Measurements from ENCODE around the gene VCP. TPM values are rescaled to one million over a fixed set of nuclear protein-coding genes. Genes with fewer than 3 reads are reported as not detected.

Gene VCP
- total and polyA plus RNA-seq, 2 donors (not counting 1 experiment from before 2014, with no cell fraction given): 93.0 to 178 TPM

GRCh38 chr9:35029241-35029640 lies 43.2 kb downstream of the VCP start:
- Histone ChIP-seq H3K9me3 (ENCODE audit: control extremely low read depth in 1 of 3, control insufficient read depth in 2 of 3, insufficient read depth in 1 of 3, low read length in 2 of 3) (no peaks in the 10 kb centered on the region), H4K20me1 (ENCODE audit: control insufficient read depth, insufficient read depth, low read length, poor library complexity, severe bottlenecking) (no peaks in the 10 kb centered on the region), H3K36me3 (replicated peaks in 1 of 2; ENCODE audit: control extremely low read depth in 1 of 2, control insufficient read depth in 1 of 2, extremely low read depth in 1 of 2, insufficient read depth in 2 of 2, low read length in 1 of 2) (peaks cover 0 to 2% of the 10 kb centered on the region in 2 experiments), H3K4me2 (replicated peaks; ENCODE audit: low read depth, low read length, poor library complexity, severe bottlenecking) (no peak overlapping the region), H3K4me1 (ENCODE audit: control insufficient read depth in 2 of 2, insufficient read depth in 2 of 2, low read length in 2 of 2) (no peaks in the 10 kb centered on the region), H3K27me3 (replicated peaks in 1 of 4; ENCODE audit: control extremely low read depth in 1 of 4, control insufficient read depth in 3 of 4, insufficient read depth in 4 of 4, low read length in 3 of 4) (no peaks in the 10 kb centered on the region), H3K27ac (ENCODE audit: low read length in 2 of 2) (no peak overlapping the region), H3K9ac (ENCODE audit: low read length) (no peak overlapping the region), H3K79me2 (ENCODE audit: control insufficient read depth, insufficient read depth, low read length) (no peaks in the 10 kb centered on the region), H2AFZ (ENCODE audit: insufficient read depth, low read depth, low read length, poor library complexity, severe bottlenecking) (no peak overlapping the region), H3K4me3 (ENCODE audit: control extremely low read depth in 1 of 5, extremely low read depth in 1 of 5, insufficient read depth in 1 of 5, low read depth in 2 of 5, low read length in 4 of 5) (no peak overlapping the region)
- intact Hi-C loops (cut with micrococcal nuclease): no loop called here
- 88% methylated on average over 2 of the region's 4 CpGs for WGBS (ENCODE audit: insufficient coverage)
- ChIA-PET CTCF (interaction anchor here (0.6 to 1.5 kb wide), 2 partner anchors 9 to 44 kb away, joined by 3 to 6 read pairs; no protein-coding TSS in a partner anchor), POLR2A (no interaction called here)
- Mint-ChIP-seq H3K4me3 (no peak overlapping the region), H3K27me3 (no peaks in the 10 kb centered on the region), H3K9me3 (ENCODE audit: insufficient read depth) (no peaks in the 10 kb centered on the region), H3K4me1 (peaks cover 5% of the 10 kb centered on the region), H3K27ac (no peak overlapping the region)
- ATAC-seq (ENCODE audit: low read depth) (no peak), DNase-seq (no peak)
- TF ChIP-seq, protein P1, sequence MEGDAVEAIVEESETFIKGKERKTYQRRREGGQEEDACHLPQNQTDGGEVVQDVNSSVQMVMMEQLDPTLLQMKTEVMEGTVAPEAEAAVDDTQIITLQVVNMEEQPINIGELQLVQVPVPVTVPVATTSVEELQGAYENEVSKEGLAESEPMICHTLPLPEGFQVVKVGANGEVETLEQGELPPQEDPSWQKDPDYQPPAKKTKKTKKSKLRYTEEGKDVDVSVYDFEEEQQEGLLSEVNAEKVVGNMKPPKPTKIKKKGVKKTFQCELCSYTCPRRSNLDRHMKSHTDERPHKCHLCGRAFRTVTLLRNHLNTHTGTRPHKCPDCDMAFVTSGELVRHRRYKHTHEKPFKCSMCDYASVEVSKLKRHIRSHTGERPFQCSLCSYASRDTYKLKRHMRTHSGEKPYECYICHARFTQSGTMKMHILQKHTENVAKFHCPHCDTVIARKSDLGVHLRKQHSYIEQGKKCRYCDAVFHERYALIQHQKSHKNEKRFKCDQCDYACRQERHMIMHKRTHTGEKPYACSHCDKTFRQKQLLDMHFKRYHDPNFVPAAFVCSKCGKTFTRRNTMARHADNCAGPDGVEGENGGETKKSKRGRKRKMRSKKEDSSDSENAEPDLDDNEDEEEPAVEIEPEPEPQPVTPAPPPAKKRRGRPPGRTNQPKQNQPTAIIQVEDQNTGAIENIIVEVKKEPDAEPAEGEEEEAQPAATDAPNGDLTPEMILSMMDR (IDR thresholded peaks at IDR 0.05): no peak
- no peak for TF ChIP-seq EZH2 (IDR thresholded peaks at IDR 0.05; ENCODE audit: borderline replicate concordance, insufficient read depth, low read depth, low read length, poor library complexity, severe bottlenecking)

- intact Hi-C loops (cut with micrococcal nuclease): no loop called here
- Mint-ChIP-seq H3K4me1 (peaks cover 9% of the 10 kb centered on the region), H3K27me3 (no peaks in the 10 kb centered on the region), H3K27ac (no peak overlapping the region), H3K9me3 (ENCODE audit: insufficient read depth) (no peaks in the 10 kb centered on the region), H3K4me3 (no peak overlapping the region)
- Histone ChIP-seq H2AFZ (ENCODE audit: insufficient read depth, low read depth, low read length, poor library complexity, severe bottlenecking) (no peak overlapping the region), H3K36me3 (replicated peaks in 1 of 2; ENCODE audit: control extremely low read depth in 1 of 2, control insufficient read depth in 1 of 2, extremely low read depth in 1 of 2, insufficient read depth in 2 of 2, low read length in 1 of 2) (peaks cover 0 to 2% of the 10 kb centered on the region in 2 experiments), H4K20me1 (ENCODE audit: control insufficient read depth, insufficient read depth, low read length, poor library complexity, severe bottlenecking) (no peaks in the 10 kb centered on the region), H3K79me2 (ENCODE audit: control insufficient read depth, insufficient read depth, low read length) (no peaks in the 10 kb centered on the region), H3K9me3 (ENCODE audit: control extremely low read depth in 1 of 3, control insufficient read depth in 2 of 3, insufficient read depth in 1 of 3, low read length in 2 of 3) (no peaks in the 10 kb centered on the region), H3K9ac (ENCODE audit: low read length) (no peak overlapping the region), H3K4me2 (replicated peaks; ENCODE audit: low read depth, low read length, poor library complexity, severe bottlenecking) (no peak overlapping the region), H3K4me1 (ENCODE audit: control insufficient read depth in 2 of 2, insufficient read depth in 2 of 2, low read length in 2 of 2) (peaks cover 3 to 4% of the 10 kb centered on the region in 2 donors), H3K27me3 (replicated peaks in 1 of 4; ENCODE audit: control extremely low read depth in 1 of 4, control insufficient read depth in 3 of 4, insufficient read depth in 4 of 4, low read length in 3 of 4) (no peaks in the 10 kb centered on the region), H3K27ac (ENCODE audit: low read length in 2 of 2) (no peak overlapping the region), H3K4me3 (ENCODE audit: control extremely low read depth in 1 of 5, extremely low read depth in 1 of 5, insufficient read depth in 1 of 5, low read depth in 2 of 5, low read length in 4 of 5) (no peak overlapping the region)
- no peak for ATAC-seq (ENCODE audit: low read depth)
- no peak for DNase-seq
- CTCF ChIA-PET: interaction anchor here (0.9 to 1.5 kb wide), 2 partner anchors 43 to 55 kb away, joined by 3 read pairs; no protein-coding TSS in a partner anchor
- TF ChIP-seq, protein P1 (IDR thresholded peaks at IDR 0.05): no peak
- no peak for TF ChIP-seq EZH2 (IDR thresholded peaks at IDR 0.05; ENCODE audit: borderline replicate concordance, insufficient read depth, low read depth, low read length, poor library complexity, severe bottlenecking)
- POLR2A ChIA-PET: no interaction called here
These were observed 44.1 kb downstream of the VCP start for GRCh38 chr9:35028341-35028740.
